PC-3 (cell line): ENCODE measurements around the gene GPR6. TPM values are rescaled to one million over a fixed set of nuclear protein-coding genes. Genes with fewer than 3 reads are reported as not detected.

Source experiments
- ATAC-seq: fragments of 200-7000 bp; cut with Tn5 transposase; 2 replicates; pipeline ENCODE4 v1.9.1; 2020; ENCODE audit warnings: mild to moderate bottlenecking, moderate library complexity
- BruUV-seq: library from RNA; stranded (reverse); fragments of 400-500 nt; replicated peaks from 2 replicates; lab custom pipeline; 2021; lab: Mats Ljungman, UMichigan
- CTCF ChIA-PET: fragments of 300-600 bp; sonication (Branson Sonifier 250); formaldehyde crosslinking; loops from one replicate; lab custom pipeline; 2022; ENCODE audit warnings: antibody characterized with exemption; lab: Charles Lee
- POLR2A ChIA-PET: fragments of 300-600 bp; sonication (Branson Sonifier 250); formaldehyde crosslinking; loops from one replicate; lab custom pipeline; 2022; ENCODE audit warnings: antibody characterized with exemption; ENCODE audit not compliant: unreplicated experiment; lab: Charles Lee
- DNase-seq: peaks from one replicate; pipeline ENCODE4 v3.0.0-alpha.2; 2015
- H2AFZ ChIP-seq: fragments of 300-600 bp; sonication (generic); 2 replicates; pipeline ENCODE4 v1.6.0; 2016; ENCODE audit warnings: antibody characterized with exemption, low read length
- H3F3A ChIP-seq: fragments of 300-600 bp; sonication (generic); one replicate; pipeline ENCODE4 v1.6.0; 2017; ENCODE audit warnings: antibody characterized with exemption, low read length, control low read depth, mild to moderate bottlenecking; ENCODE audit not compliant: unreplicated experiment
- H3K27ac ChIP-seq: fragments of 300-600 bp; sonication (generic); 2 replicates; pipeline ENCODE4 v1.5.1; 2016; ENCODE audit warnings: mild to moderate bottlenecking, low read length
- H3K27me3 ChIP-seq: fragments of 300-600 bp; sonication (generic); 2 replicates; pipeline ENCODE4 v1.6.1; 2016; ENCODE audit warnings: low read length, mixed read lengths
- H3K36me3 ChIP-seq: fragments of 300-600 bp; sonication (generic); 2 replicates; pipeline ENCODE4 v1.6.1; 2016; ENCODE audit warnings: low read depth, mixed run types, low read length, mixed read lengths
- H3K4me1 ChIP-seq: fragments of 300-600 bp; sonication (generic); 2 replicates; pipeline ENCODE4 v1.5.1; 2016; ENCODE audit warnings: low read length; ENCODE audit not compliant: insufficient read depth
- H3K4me2 ChIP-seq: fragments of 300-600 bp; sonication (generic); 2 replicates; pipeline ENCODE4 v1.6.0; 2016; ENCODE audit warnings: low read length
- H3K4me3 ChIP-seq: fragments of 300-600 bp; sonication (generic); 2 replicates; pipeline ENCODE4 v1.5.1; 2016; ENCODE audit warnings: mild to moderate bottlenecking, low read length, mixed read lengths
- H3K79me2 ChIP-seq: fragments of 300-600 bp; sonication (generic); 2 replicates; pipeline ENCODE4 v1.6.1; 2017; ENCODE audit warnings: low read length, mixed read lengths
- H3K9ac ChIP-seq: fragments of 300-600 bp; sonication (generic); 2 replicates; pipeline ENCODE4 v1.6.0; 2016; ENCODE audit warnings: mild to moderate bottlenecking, low read length
- H3K9me2 ChIP-seq: fragments of 300-600 bp; sonication (generic); replicated peaks from 2 replicates; pipeline ENCODE4 v1.6.1; 2016; ENCODE audit warnings: mixed run types, low read length, mixed read lengths
- H3K9me3 ChIP-seq: fragments of 300-600 bp; sonication (generic); 2 replicates; pipeline ENCODE4 v1.6.1; 2016; ENCODE audit warnings: low read length, mixed read lengths
- H4K20me1 ChIP-seq: fragments of 300-600 bp; sonication (generic); 2 replicates; pipeline ENCODE4 v1.6.1; 2016; ENCODE audit warnings: low read length, mixed read lengths
- EZH2 ChIP-seq: fragments of 300-600 bp; sonication (generic); IDR thresholded peaks from one replicate; pipeline ENCODE4 v1.6.1; 2017; ENCODE audit warnings: antibody characterized with exemption, mild to moderate bottlenecking, low read length; ENCODE audit not compliant: unreplicated experiment
- EZH2phosphoT487 ChIP-seq: fragments of 300-600 bp; sonication (generic); IDR thresholded peaks from 2 replicates; pipeline ENCODE4 v1.6.1; 2018; ENCODE audit warnings: mild to moderate bottlenecking, antibody characterized with exemption, low read length, borderline replicate concordance
- intact Hi-C: fragments of 100-400 bp; cut with micrococcal nuclease; formaldehyde crosslinking; loops from 2 replicates; pipeline ENCODE4 v1.9.0; 2023
- total RNA-seq: library from RNA; depleted of rRNA; stranded (reverse); fragments of >200 nt; gene quantifications from 2 replicates; pipeline ENCODE4 v1.2.3, GENCODE V29; 2014
- TF ChIP-seq, protein P1 (sequence below): fragments of 300-600 bp; sonication (generic); conservative IDR thresholded peaks from 2 replicates; pipeline ENCODE4 v1.5.1; 2017; ENCODE audit warnings: antibody characterized with exemption, low read depth, mild to moderate bottlenecking, low read length

GPR6 gene
- total RNA-seq, 1 experiment from 2014 or later, result not detected

DNA sequence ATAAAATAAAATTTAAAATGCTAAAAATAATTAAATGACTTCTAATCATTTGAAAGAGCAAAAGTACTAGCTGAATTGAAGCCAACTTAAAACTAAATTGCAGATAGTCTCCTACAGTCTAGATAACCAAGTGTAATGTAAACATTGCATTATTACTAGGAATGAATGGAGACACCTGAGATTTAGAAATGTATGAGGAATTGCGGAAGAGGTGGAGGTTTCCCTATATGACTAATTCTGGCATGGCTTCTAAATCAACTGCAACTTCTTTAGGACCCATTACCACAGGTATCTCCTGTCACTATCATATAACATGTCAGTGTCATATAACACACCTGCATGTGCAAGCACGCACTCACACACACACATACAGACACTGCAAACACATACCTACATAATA lies 13.2 kb upstream of the GPR6 start:
- H3K27ac ChIP-seq, result no peak overlapping the region
- no peaks in the 10 kb centered on the region for H3F3A ChIP-seq
- H3K79me2 ChIP-seq, result no peaks in the 10 kb centered on the region
- no peaks in the 10 kb centered on the region for H3K27me3 ChIP-seq
- CTCF ChIA-PET, result no interaction called here
- no peak overlapping the region for H3K4me2 ChIP-seq
- H3K9ac ChIP-seq, result no peak overlapping the region
- BruUV-seq, result no TSS peak
- no peaks in the 10 kb centered on the region for H3K9me3 ChIP-seq
- H3K9me2 ChIP-seq, result no peaks in the 10 kb centered on the region
- H4K20me1 ChIP-seq, result no peaks in the 10 kb centered on the region
- intact Hi-C loops, result no loop called here
- DNase-seq (peak; percentile 64), ATAC-seq (no peak)
- H2AFZ ChIP-seq, result no peak overlapping the region
- H3K4me3 ChIP-seq, result no peak overlapping the region
- peaks cover 26% of the 10 kb centered on the region for H3K4me1 ChIP-seq
- no peaks in the 10 kb centered on the region for H3K36me3 ChIP-seq
- TF ChIP-seq, protein P1, sequence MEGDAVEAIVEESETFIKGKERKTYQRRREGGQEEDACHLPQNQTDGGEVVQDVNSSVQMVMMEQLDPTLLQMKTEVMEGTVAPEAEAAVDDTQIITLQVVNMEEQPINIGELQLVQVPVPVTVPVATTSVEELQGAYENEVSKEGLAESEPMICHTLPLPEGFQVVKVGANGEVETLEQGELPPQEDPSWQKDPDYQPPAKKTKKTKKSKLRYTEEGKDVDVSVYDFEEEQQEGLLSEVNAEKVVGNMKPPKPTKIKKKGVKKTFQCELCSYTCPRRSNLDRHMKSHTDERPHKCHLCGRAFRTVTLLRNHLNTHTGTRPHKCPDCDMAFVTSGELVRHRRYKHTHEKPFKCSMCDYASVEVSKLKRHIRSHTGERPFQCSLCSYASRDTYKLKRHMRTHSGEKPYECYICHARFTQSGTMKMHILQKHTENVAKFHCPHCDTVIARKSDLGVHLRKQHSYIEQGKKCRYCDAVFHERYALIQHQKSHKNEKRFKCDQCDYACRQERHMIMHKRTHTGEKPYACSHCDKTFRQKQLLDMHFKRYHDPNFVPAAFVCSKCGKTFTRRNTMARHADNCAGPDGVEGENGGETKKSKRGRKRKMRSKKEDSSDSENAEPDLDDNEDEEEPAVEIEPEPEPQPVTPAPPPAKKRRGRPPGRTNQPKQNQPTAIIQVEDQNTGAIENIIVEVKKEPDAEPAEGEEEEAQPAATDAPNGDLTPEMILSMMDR, result no peak
- TF ChIP-seq EZH2, result no peak
- TF ChIP-seq EZH2phosphoT487, result no peak
- POLR2A ChIA-PET, result no interaction called here

DNA sequence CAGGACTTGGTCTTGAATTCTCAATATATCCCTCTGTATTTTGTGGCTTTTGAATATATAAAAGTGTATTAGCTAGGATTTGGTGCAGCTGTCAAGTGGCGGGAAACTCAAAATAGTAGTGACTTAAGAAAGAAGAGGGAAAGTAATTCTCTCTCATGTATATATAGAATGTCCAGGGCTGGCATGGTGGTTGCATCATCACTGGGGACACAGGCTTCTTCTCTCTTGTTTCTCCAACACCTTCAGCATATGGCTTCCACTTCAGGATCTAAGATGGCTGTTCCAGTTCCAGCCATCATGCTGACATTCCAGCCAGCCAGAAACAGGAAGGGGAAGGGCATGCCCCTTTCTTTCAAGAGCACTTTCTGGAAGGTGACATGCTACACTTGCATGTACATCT lies 11.8 kb upstream of the GPR6 start:
- intact Hi-C loops, result no loop called here
- no peak overlapping the region for H2AFZ ChIP-seq
- no peak overlapping the region for H3K4me3 ChIP-seq
- no peak for TF ChIP-seq EZH2phosphoT487
- TF ChIP-seq, protein P1, result no peak
- no peak for TF ChIP-seq EZH2
- POLR2A ChIA-PET, result no interaction called here
- H3K4me1 ChIP-seq, result peaks cover 19% of the 10 kb centered on the region
- DNase-seq (no peak), ATAC-seq (no peak)
- no peak overlapping the region for H3K27ac ChIP-seq
- no peaks in the 10 kb centered on the region for H3K9me2 ChIP-seq
- H4K20me1 ChIP-seq, result no peaks in the 10 kb centered on the region
- H3K79me2 ChIP-seq, result no peaks in the 10 kb centered on the region
- CTCF ChIA-PET, result interaction anchor here (0.6 kb wide), 1 partner anchor 73 kb away, joined by 3 read pairs; no protein-coding TSS in a partner anchor
- no peaks in the 10 kb centered on the region for H3K36me3 ChIP-seq
- no peak overlapping the region for H3K4me2 ChIP-seq
- no TSS peak for BruUV-seq
- no peak overlapping the region for H3K9ac ChIP-seq
- H3K9me3 ChIP-seq, result no peaks in the 10 kb centered on the region
- H3F3A ChIP-seq, result no peaks in the 10 kb centered on the region
- no peaks in the 10 kb centered on the region for H3K27me3 ChIP-seq

DNA sequence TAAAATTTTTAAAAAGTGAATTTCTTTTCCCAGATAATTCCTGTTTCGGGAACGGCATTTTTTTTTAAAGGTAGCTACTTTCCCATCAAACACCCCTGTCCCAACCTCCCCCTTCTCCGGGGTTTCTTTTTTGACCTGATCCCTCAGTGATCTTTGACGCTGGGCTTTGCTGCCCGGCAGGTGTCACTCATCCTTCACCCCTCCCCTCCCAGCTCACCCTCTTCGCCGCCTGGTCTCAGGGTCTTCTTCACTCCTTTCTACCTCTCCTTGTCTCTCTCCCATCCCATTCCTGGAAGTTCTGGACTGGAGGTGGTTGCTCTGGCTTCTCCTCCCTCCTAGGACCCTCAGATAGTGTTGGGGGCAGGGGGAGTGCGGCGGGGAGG lies 329 bp upstream of the GPR6 start:
- POLR2A ChIA-PET, result no interaction called here
- intact Hi-C loops, result no loop called here
- ATAC-seq (no peak), DNase-seq (no peak)
- Histone ChIP-seq H3K4me3 (no peak overlapping the region), H3K9me2 (no peaks in the 10 kb centered on the region), H3K9me3 (no peaks in the 10 kb centered on the region), H3K9ac (no peak overlapping the region), H3F3A (no peaks in the 10 kb centered on the region), H3K4me1 (no peaks in the 10 kb centered on the region), H3K79me2 (no peaks in the 10 kb centered on the region), H3K27ac (no peak overlapping the region), H3K27me3 (peaks cover 7% of the 10 kb centered on the region; the same call in 1 of the 2 replicates), H2AFZ (no peak overlapping the region), H3K4me2 (no peak overlapping the region), H3K36me3 (no peaks in the 10 kb centered on the region), H4K20me1 (no peaks in the 10 kb centered on the region)
- CTCF ChIA-PET, result no interaction called here
- no TSS peak for BruUV-seq
- no peak for TF ChIP-seq EZH2
- TF ChIP-seq, protein P1, result no peak
- TF ChIP-seq EZH2phosphoT487, result no peak
